ENCODE results near the gene PIAS2.
"Not testable (repeated sequence)": the region's sequence is repeated elsewhere in the genome, so short reads cannot be mapped to it uniquely, and the experiment has no call there.

PIAS2 gene

GRCh38 chr18:46831434-46831833, 85.9 kb downstream of the PIAS2 start:
- no peak for DNase-seq

- no peak for DNase-seq
Measured at GRCh38 chr18:46830633-46831032, 86.7 kb downstream of the PIAS2 start.

GRCh38 chr18:46829947-46830346, 87.4 kb downstream of the PIAS2 start:
- DNase-seq, result no peak

GRCh38 chr18:46829531-46829930, 87.8 kb downstream of the PIAS2 start:
- DNase-seq, result no peak

- no peak for DNase-seq
Measured at GRCh38 chr18:46821856-46822711, 95.2 kb downstream of the PIAS2 start.

- DNase-seq, result no peak
Measured at GRCh38 chr18:46820863-46821262, 96.4 kb downstream of the PIAS2 start.

- DNase-seq, result no peak
Measured at GRCh38 chr18:46815661-46816060, 101.6 kb downstream of the PIAS2 start.

- DNase-seq, result no peak
Measured at GRCh38 chr18:46814399-46814798, 102.9 kb downstream of the PIAS2 start.

- no peak for DNase-seq
Measured at GRCh38 chr18:46812311-46812710, 105.0 kb downstream of the PIAS2 start.

- no peak for DNase-seq
Measured at GRCh38 chr18:46810481-46811000, 106.8 kb downstream of the PIAS2 start.

- no peak for DNase-seq
Measured at GRCh38 chr18:46809145-46809544, 108.2 kb downstream of the PIAS2 start.

- not testable (repeated sequence) for DNase-seq
Measured at GRCh38 chr18:46795945-46796344, 121.4 kb downstream of the PIAS2 start.

GRCh38 chr18:46794607-46795006, 122.7 kb downstream of the PIAS2 start:
- no peak for DNase-seq

- no peak for DNase-seq
Measured at GRCh38 chr18:46793565-46793964, 123.7 kb downstream of the PIAS2 start.

GRCh38 chr18:46789088-46789487, 128.2 kb downstream of the PIAS2 start:
- DNase-seq, result no peak

GRCh38 chr18:46787674-46788073, 129.6 kb downstream of the PIAS2 start:
- DNase-seq, result no peak

GRCh38 chr18:46772357-46772756, 144.9 kb downstream of the PIAS2 start:
- DNase-seq, result no peak

- DNase-seq, result no peak
Measured at GRCh38 chr18:46771141-46771540, 146.2 kb downstream of the PIAS2 start.

- DNase-seq, result no peak
Measured at GRCh38 chr18:46770708-46771107, 146.6 kb downstream of the PIAS2 start.

GRCh38 chr18:46768166-46768921, 149.0 kb downstream of the PIAS2 start:
- no peak for DNase-seq

GRCh38 chr18:46767217-46767616, 150.1 kb downstream of the PIAS2 start:
- no peak for DNase-seq

- DNase-seq, result no peak
Measured at GRCh38 chr18:46764586-46764985, 152.7 kb downstream of the PIAS2 start.

GRCh38 chr18:46761059-46761769, 156.1 kb downstream of the PIAS2 start:
- DNase-seq, result no peak
